Calu3 (cell line): ENCODE measurements around the gene LLGL1. TPM values are rescaled to one million over a fixed set of nuclear protein-coding genes. Genes with fewer than 3 reads are reported as not detected.

ENCODE experiments used
- BruUV-seq: library from RNA; stranded (reverse); fragments of 400-500 nt; replicated peaks from 2 replicates; lab custom pipeline; 2021; lab: Mats Ljungman, UMichigan
- CTCF ChIA-PET: fragments of 300-600 bp; sonication (Branson Sonifier 250); formaldehyde crosslinking; loops from one replicate; lab custom pipeline; 2022; ENCODE audit warnings: antibody characterized with exemption; lab: Charles Lee
- DNase-seq: peaks from one replicate; pipeline ENCODE4 v3.0.0; 2022
- H3K27ac Mint-ChIP-seq: one replicate; pipeline ENCODE4 v1.8.0; 2022; ENCODE audit warnings: mixed read lengths; ENCODE audit not compliant: unreplicated experiment
- H3K27me3 Mint-ChIP-seq: one replicate; pipeline ENCODE4 v1.8.0; 2022; ENCODE audit warnings: mixed read lengths; ENCODE audit not compliant: unreplicated experiment
- H3K36me3 Mint-ChIP-seq: one replicate; pipeline ENCODE4 v1.8.0; 2022; ENCODE audit warnings: mild to moderate bottlenecking, moderate library complexity, mixed read lengths; ENCODE audit not compliant: insufficient read depth, unreplicated experiment
- H3K4me1 Mint-ChIP-seq: one replicate; pipeline ENCODE4 v1.8.0; 2022; ENCODE audit warnings: mild to moderate bottlenecking, low read depth, mixed read lengths; ENCODE audit not compliant: unreplicated experiment
- H3K4me3 Mint-ChIP-seq: one replicate; pipeline ENCODE4 v1.8.0; 2022; ENCODE audit warnings: mild to moderate bottlenecking, low read depth, moderate library complexity, mixed read lengths; ENCODE audit not compliant: unreplicated experiment
- H3K9me3 Mint-ChIP-seq: one replicate; pipeline ENCODE4 v1.8.0; 2022; ENCODE audit warnings: low read depth, mixed read lengths; ENCODE audit not compliant: unreplicated experiment
- intact Hi-C: fragments of 100-400 bp; cut with micrococcal nuclease; formaldehyde crosslinking; loops from one replicate; pipeline ENCODE4 v1.10.0; 2022; ENCODE audit not compliant: unreplicated experiment
- total RNA-seq: library from RNA; stranded (reverse); gene quantifications from 2 replicates; pipeline ENCODE4 v1.2.3, GENCODE V29; 2022
- TF ChIP-seq, protein P1 (sequence below): fragments of 200-600 bp; IDR thresholded peaks from one replicate; pipeline ENCODE4 v1.8.0; 2022; ENCODE audit warnings: antibody characterized with exemption; ENCODE audit not compliant: unreplicated experiment

LLGL1 gene
- total RNA-seq, 1 experiment from 2014 or later, result 10.0 TPM

DNA sequence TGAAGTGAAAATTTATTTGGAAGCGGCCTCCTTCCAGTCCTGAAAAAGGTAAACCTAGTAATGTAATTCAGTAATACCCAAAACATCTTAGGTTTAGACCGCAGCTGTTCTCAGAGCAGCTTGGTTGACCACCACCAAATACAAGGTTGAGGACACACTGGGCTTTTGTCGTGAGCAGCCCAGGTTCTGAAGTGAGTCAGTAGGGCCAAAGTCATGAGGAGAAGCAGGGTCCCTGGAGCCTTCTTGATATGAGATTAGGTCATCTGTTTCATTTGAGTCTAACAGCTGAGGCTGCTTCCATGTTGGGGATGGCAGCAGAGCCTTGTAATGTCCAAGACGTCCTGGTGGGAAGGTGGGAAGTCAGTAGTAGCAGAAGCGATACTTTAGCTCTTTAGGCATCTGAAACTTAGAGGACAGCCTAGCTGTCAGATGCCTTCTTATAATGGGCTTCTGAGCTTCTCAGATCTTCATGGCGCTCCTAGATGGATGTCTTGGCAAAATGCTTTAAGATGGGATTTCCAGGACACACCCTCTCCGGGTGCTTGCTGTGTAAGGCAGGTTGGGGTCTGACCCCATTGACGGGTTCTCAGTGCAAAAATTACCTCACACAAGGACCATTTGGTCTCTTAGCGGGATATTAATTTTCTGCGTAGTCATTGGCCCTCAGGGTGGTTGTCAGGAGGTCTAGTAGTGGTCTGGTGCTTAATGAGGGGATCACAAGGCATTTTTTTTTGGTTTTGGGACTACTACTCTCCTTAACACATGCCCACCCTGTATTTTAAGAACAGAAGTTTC lies 39.4 kb upstream of the LLGL1 start:
- no peak for DNase-seq
- peaks cover 52% of the 10 kb centered on the region for H3K36me3 Mint-ChIP-seq
- no peaks in the 10 kb centered on the region for H3K9me3 Mint-ChIP-seq
- TF ChIP-seq, protein P1, sequence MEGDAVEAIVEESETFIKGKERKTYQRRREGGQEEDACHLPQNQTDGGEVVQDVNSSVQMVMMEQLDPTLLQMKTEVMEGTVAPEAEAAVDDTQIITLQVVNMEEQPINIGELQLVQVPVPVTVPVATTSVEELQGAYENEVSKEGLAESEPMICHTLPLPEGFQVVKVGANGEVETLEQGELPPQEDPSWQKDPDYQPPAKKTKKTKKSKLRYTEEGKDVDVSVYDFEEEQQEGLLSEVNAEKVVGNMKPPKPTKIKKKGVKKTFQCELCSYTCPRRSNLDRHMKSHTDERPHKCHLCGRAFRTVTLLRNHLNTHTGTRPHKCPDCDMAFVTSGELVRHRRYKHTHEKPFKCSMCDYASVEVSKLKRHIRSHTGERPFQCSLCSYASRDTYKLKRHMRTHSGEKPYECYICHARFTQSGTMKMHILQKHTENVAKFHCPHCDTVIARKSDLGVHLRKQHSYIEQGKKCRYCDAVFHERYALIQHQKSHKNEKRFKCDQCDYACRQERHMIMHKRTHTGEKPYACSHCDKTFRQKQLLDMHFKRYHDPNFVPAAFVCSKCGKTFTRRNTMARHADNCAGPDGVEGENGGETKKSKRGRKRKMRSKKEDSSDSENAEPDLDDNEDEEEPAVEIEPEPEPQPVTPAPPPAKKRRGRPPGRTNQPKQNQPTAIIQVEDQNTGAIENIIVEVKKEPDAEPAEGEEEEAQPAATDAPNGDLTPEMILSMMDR, result no peak
- BruUV-seq, result no TSS peak
- CTCF ChIA-PET, result interaction anchor here (0.5 kb wide), 1 partner anchor 1108 kb away, joined by 6 read pairs; no protein-coding TSS in a partner anchor
- peaks cover 28% of the 10 kb centered on the region for H3K4me1 Mint-ChIP-seq
- peak overlapping the region; percentile 54 for H3K27ac Mint-ChIP-seq
- intact Hi-C loops, result loop anchor here (5.0 kb wide), 1 partner anchor 44 kb away; no protein-coding TSS in a partner anchor
- H3K4me3 Mint-ChIP-seq, result peak overlapping the region; percentile 88
- no peaks in the 10 kb centered on the region for H3K27me3 Mint-ChIP-seq

DNA sequence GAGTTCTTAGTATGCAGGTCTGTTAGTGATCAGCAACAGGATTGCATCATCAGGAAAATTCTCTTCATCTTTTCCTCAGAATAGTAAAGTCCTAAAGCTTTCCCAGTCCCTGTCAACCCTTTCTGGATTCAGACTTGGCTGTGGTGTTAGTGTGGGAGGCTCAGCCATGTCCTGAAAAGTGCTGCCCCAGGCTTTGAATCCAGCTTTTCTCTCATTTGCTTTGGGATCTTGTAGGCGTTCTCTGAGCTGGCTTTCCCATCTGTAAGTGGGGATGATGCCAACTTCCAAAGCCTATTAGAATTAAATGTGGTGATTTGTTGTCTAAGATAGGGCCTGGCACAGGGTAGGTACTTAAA lies 38.8 kb upstream of the LLGL1 start:
- no TSS peak for BruUV-seq
- Mint-ChIP-seq H3K4me3 (peak overlapping the region; percentile 88), H3K27ac (peak overlapping the region; percentile 54)

DNA sequence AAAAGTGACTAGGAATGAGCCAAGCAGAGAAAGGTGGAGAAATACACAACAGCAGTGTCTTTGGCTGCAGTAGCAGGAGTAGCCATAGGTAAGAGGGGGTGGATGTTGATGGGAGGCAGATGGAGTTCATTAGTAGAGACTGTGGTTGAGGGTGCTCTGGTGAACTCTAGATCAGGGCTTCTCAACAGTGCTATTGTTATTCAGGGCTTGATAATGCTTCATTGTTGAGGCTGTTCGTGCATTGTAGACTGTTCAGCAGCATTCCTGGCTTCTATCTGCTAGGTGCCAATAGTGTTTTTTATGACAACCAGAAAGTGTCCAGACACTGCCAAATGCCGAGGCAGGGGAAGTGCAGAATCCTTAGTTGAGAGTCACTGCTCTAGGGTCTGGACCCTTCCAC lies 38.2 kb upstream of the LLGL1 start:
- Mint-ChIP-seq H3K4me3 (peak overlapping the region; percentile 88), H3K27me3 (no peaks in the 10 kb centered on the region), H3K27ac (peak overlapping the region; percentile 28), H3K36me3 (peaks cover 48% of the 10 kb centered on the region), H3K9me3 (no peaks in the 10 kb centered on the region), H3K4me1 (peaks cover 28% of the 10 kb centered on the region)
- no peak for DNase-seq
- intact Hi-C loops, result loop anchor here (5.0 kb wide), 1 partner anchor 45 kb away; no protein-coding TSS in a partner anchor
- CTCF ChIA-PET, result no interaction called here
- no TSS peak for BruUV-seq
- TF ChIP-seq, protein P1, result no peak

More for the DNA sequence above, 38.8 kb upstream of the LLGL1 start:
- TF ChIP-seq, protein P1, result no peak
- Mint-ChIP-seq H3K4me1 (peaks cover 28% of the 10 kb centered on the region), H3K9me3 (no peaks in the 10 kb centered on the region), H3K27me3 (no peaks in the 10 kb centered on the region), H3K36me3 (peaks cover 52% of the 10 kb centered on the region)
- CTCF ChIA-PET, result no interaction called here
- intact Hi-C loops, result loop anchor here (5.0 kb wide), 1 partner anchor 44 kb away; no protein-coding TSS in a partner anchor
- no peak for DNase-seq

DNA sequence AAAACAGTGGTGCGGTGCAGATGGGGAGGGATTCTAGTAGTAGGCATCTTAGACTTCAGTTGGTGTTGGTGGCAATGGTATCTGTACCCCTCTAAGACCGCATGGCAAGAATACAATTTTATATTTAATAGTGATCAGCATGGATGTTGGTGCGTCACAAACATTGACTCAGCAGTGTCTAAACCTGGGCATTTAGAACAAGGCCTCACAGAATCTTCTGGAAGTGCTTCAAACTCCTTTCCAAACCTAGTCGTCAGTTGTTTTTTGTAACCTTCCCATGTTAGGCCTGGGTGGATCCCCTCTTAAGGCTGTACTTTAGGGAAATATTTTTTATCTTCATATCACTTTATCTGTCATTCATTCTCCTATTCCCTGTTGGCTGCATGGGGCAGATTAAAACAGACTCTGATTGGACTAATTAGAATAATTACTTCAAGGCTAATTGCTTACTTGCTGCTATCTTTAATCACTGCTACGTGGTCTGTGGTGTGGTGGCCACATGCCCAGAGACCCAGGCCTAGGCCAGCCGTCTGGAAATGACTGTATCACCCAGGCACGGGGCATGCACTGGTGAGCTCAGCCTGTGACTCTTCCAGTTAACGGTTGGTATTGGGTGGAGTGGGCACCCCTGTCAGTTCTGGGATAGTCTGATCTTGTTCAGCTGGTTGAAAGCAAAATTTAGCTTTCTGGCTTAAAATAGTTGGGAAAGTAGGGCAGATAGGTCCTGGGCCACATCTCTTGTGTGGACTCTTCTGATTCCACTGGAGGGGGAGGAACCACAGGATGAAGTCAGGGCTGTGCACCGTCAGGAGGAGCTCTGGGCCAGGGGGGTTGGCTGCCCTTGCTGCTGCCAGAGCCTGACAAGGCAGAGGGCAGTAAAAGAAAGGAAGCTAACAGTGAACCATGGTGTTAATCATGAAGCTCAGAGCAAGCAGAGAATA lies 37.3 kb upstream of the LLGL1 start:
- no peak overlapping the region for H3K27ac Mint-ChIP-seq
- no TSS peak for BruUV-seq
- peaks cover 28% of the 10 kb centered on the region for H3K4me1 Mint-ChIP-seq
- peaks cover 43% of the 10 kb centered on the region for H3K36me3 Mint-ChIP-seq
- H3K4me3 Mint-ChIP-seq, result peak overlapping the region; percentile 88
- CTCF ChIA-PET, result no interaction called here
- TF ChIP-seq, protein P1, result no peak
- H3K9me3 Mint-ChIP-seq, result no peaks in the 10 kb centered on the region
- intact Hi-C loops, result loop anchor here (5.0 kb wide), 1 partner anchor 46 kb away; no protein-coding TSS in a partner anchor
- DNase-seq, result no peak
- H3K27me3 Mint-ChIP-seq, result no peaks in the 10 kb centered on the region
